ENCODE results near the gene FRS2. TPM values are rescaled to one million over a fixed set of nuclear protein-coding genes. Genes with fewer than 3 reads are reported as not detected.

FRS2 gene, protein sequence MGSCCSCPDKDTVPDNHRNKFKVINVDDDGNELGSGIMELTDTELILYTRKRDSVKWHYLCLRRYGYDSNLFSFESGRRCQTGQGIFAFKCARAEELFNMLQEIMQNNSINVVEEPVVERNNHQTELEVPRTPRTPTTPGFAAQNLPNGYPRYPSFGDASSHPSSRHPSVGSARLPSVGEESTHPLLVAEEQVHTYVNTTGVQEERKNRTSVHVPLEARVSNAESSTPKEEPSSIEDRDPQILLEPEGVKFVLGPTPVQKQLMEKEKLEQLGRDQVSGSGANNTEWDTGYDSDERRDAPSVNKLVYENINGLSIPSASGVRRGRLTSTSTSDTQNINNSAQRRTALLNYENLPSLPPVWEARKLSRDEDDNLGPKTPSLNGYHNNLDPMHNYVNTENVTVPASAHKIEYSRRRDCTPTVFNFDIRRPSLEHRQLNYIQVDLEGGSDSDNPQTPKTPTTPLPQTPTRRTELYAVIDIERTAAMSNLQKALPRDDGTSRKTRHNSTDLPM
- total RNA-seq (2022; extraction: Qiagen RNA extraction; ENCODE audit: low read depth): 7.4 to 11.9 TPM (median 11.3 TPM) in 5 replicates

DNA sequence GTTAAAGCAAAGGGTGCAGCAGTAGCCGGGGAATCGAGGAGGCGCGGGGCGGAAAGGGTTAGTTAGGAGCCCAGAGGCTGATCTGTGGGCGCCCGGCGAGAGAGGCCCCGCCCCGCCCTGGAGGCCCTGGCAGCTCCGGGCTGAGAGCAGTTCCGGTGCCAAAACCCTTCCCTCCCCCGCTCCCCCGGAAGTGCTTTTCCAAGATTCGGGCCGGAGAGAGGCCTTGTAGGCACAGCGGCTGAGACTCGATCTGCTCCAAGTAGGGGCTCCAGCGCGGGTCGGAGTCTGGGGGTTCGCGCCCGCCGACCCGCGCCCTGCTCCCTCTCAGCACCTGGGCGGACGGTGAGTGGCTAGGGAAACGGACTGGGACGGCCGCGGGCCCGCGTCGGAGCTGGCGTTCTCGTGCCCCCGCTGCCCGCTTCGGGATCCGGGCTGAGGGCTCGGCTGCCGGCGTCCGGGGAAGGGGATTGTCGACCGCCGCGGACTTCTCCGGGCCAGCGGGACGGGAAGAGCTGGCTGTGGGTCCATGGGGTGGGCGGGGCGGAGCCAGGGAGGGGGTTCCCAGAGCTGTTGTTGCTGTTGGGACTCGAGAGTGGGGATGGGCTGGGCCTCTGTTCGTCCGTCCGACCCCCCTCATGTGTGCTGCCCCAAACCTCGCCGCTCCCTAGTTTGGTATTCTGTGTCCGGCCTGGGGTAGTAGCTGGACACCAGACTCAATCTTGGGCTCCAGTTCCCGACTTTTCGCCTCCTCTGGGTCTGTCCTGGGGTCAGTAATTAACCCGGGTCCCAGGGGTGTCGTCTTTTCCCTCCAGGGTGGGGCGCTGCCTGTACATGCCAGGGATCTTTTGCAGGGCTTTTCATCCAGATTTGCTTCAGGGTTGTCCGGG lies at the start of gene FRS2:
FRS2 (plus strand) TSS at position 200 of the 887 bp plus-strand sequence. CDS start 98,643 bp downstream, outside the sequence.

DNA sequence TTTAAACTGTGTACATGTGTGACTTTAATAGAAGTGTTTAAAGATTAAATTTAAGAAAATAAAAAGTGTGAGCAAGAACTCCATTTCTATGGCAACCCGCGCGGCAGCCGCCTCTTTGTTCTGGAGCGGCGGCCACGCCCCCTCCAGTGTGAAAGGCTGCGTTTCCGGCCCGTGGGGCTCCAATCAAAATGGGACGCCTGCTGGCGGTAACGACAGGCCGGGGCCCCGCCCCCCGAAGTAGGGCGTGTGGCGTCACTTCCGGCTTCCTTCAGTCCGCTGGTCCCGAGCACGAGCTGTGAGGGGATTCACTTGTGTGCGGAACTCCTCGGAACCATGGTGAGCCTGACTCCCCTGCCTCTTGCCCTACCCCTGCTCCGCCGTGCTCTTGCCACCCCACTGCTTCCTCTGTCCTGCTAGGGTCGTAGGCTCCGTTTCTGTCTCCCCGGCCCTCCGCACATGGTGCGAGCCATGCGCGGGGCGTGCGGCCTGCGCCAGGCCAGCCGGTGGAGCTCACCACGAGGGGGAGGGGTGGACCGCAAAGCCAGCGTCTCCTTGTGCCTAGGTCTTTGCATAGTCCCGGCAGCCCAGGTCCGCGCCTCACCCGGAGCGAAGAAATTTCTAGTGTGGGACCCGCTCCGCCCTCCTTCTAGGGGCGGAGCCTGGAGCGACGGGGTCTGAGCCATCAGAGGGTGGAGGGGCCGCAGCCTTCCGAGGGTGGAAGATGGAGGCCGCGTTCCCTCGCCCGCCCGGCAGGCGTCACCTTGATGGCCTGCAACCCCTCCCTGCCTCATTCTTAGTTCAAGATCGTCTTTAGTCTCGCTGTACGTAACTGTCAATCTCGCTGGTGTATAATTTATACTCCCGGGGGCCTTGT lies 115.2 kb downstream of the FRS2 start, which contains the start of gene CCT2:
CCT2 (plus strand) TSS at position 271 of the 874 bp plus-strand sequence; CDS start at position 334, 63 bp downstream.

DNA sequence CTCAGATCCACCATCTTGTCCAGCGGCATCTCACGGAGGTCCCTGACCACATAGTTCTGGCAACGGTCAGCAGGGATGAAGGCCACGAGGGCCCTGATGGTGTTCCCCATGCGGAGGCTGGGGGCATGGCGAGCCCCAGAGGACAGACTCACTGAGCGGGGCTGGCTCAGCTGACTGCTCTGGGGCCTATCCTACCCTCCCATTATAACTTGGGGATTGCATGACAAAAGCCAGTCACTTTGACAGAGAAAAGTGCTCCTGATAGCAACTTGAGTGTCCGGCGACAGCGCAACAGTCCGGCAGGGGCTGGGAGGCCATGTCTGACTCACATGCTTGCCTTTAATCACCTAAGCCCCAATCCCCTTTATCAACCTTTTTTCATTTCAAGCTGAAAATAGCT lies 140.5 kb downstream of the FRS2 start, which contains the start of gene LRRC10:
LRRC10 (minus strand) TSS at position 179 of the 400 bp plus-strand sequence; CDS start at position 110, 69 bp downstream.

Other genes with a start within 250 kb of the FRS2 start
- gene CPSF6, start 230.8 kb upstream of the FRS2 start, total RNA-seq (2022; extraction: Qiagen RNA extraction; ENCODE audit: low read depth): 61.2 to 82.3 TPM (median 65.4 TPM) in 5 replicates
- gene LYZ, start 122.0 kb upstream of the FRS2 start, total RNA-seq (2022; extraction: Qiagen RNA extraction; ENCODE audit: low read depth): 0.73 to 2.2 TPM in 2 of 5 replicates, not detected in the others
- 30.4 to 47.8 TPM (median 34.9 TPM) in 5 replicates for gene YEATS4, start 110.6 kb upstream of the FRS2 start, total RNA-seq (2022; extraction: Qiagen RNA extraction; ENCODE audit: low read depth)
- gene CCT2, start 115.1 kb downstream of the FRS2 start, total RNA-seq (2022; extraction: Qiagen RNA extraction; ENCODE audit: low read depth): 261 to 378 TPM (median 303 TPM) in 5 replicates
- not detected in 5 replicates for gene LRRC10, start 140.5 kb downstream of the FRS2 start, total RNA-seq (2022; extraction: Qiagen RNA extraction; ENCODE audit: low read depth)
- gene BEST3, start 228.9 kb downstream of the FRS2 start, total RNA-seq (2022; extraction: Qiagen RNA extraction; ENCODE audit: low read depth): 1.1 to 2.7 TPM (median 1.3 TPM) in 5 replicates

All from A549 treated with RU486 at 1 μM for 4 hours (cell line).